GM23248 (cell line): Measurements from ENCODE around the gene LLGL1. TPM values are rescaled to one million over a fixed set of nuclear protein-coding genes. Genes with fewer than 3 reads are reported as not detected.
"Not testable (repeated sequence)": the region's sequence is repeated elsewhere in the genome, so short reads cannot be mapped to it uniquely, and the experiment has no call there.

Experiments
- DNase-seq: peaks from one replicate; pipeline ENCODE4 v3.0.0-alpha.2; 2015
- H2AFZ ChIP-seq: fragments of 200-600 bp; sonication (generic); 2 replicates; pipeline ENCODE4 v1.6.1; 2016; ENCODE audit warnings: antibody characterized with exemption
- H3F3A ChIP-seq: fragments of 200-600 bp; sonication (generic); 2 replicates; pipeline ENCODE4 v1.6.1; 2016; ENCODE audit warnings: mild to moderate bottlenecking, antibody characterized with exemption, mixed run types; ENCODE audit not compliant: insufficient read depth
- H3K27ac ChIP-seq: fragments of 200-600 bp; sonication (generic); 2 replicates; pipeline ENCODE4 v1.5.1; 2016; ENCODE audit warnings: mild to moderate bottlenecking
- H3K27me3 ChIP-seq: fragments of 200-600 bp; sonication (generic); replicated peaks from 2 replicates; pipeline ENCODE4 v1.6.1; 2016; ENCODE audit warnings: mild to moderate bottlenecking; ENCODE audit not compliant: insufficient read depth
- H3K36me3 ChIP-seq: fragments of 200-600 bp; sonication (generic); 2 replicates; pipeline ENCODE4 v1.6.1; 2016; ENCODE audit warnings: low read depth, mild to moderate bottlenecking
- H3K4me1 ChIP-seq: fragments of 200-600 bp; sonication (generic); 2 replicates; pipeline ENCODE4 v1.6.1; 2016; ENCODE audit warnings: mild to moderate bottlenecking; ENCODE audit not compliant: insufficient read depth
- H3K4me2 ChIP-seq: fragments of 200-600 bp; sonication (generic); one replicate; pipeline ENCODE4 v1.6.1; 2016; ENCODE audit warnings: mild to moderate bottlenecking; ENCODE audit not compliant: unreplicated experiment
- H3K4me3 ChIP-seq: fragments of 200-600 bp; sonication (generic); 2 replicates; pipeline ENCODE4 v1.5.1; 2016; ENCODE audit warnings: mild to moderate bottlenecking
- H3K79me2 ChIP-seq: fragments of 200-600 bp; sonication (generic); 2 replicates; pipeline ENCODE4 v1.6.1; 2016; ENCODE audit warnings: mild to moderate bottlenecking; ENCODE audit not compliant: insufficient read depth
- H3K9ac ChIP-seq: fragments of 200-600 bp; sonication (generic); 2 replicates; pipeline ENCODE4 v1.6.1; 2016; ENCODE audit warnings: mild to moderate bottlenecking
- H3K9me2 ChIP-seq: fragments of 200-600 bp; sonication (generic); 2 replicates; pipeline ENCODE4 v1.6.1; 2016; ENCODE audit warnings: mixed run types, mild to moderate bottlenecking, moderate library complexity; ENCODE audit not compliant: insufficient read depth
- H3K9me3 ChIP-seq: fragments of 200-600 bp; sonication (generic); one replicate; pipeline ENCODE4 v1.6.1; 2017; ENCODE audit warnings: low read depth
- H4K20me1 ChIP-seq: fragments of 200-600 bp; sonication (generic); 2 replicates; pipeline ENCODE4 v1.6.0; 2016; ENCODE audit not compliant: insufficient read depth
- EZH2 ChIP-seq: fragments of 200-600 bp; sonication (generic); IDR thresholded peaks from 2 replicates; pipeline ENCODE4 v1.6.1; 2018; ENCODE audit warnings: antibody characterized with exemption, mild to moderate bottlenecking; ENCODE audit not compliant: insufficient read depth, poor library complexity, severe bottlenecking
- EZH2phosphoT487 ChIP-seq: fragments of 200-600 bp; sonication (generic); IDR thresholded peaks from 2 replicates; pipeline ENCODE4 v1.6.1; 2018; ENCODE audit warnings: antibody characterized with exemption, moderate library complexity, mild to moderate bottlenecking, low read depth; ENCODE audit not compliant: insufficient read depth
- WGBS, 2 experiments: methylation state at CpG; one replicate each; pipeline ENCODE4 v1.1.6; 2015 to 2017; ENCODE audit warnings: low lambda C conversion rate in 2 of 2, low coverage in 1 of 2; ENCODE audit errors: missing lambda C conversion rate in 2 of 2; 5-methylcytosine and 5-hydroxymethylcytosine counted together
- in situ Hi-C: fragments of 300-500 bp; cut with MboI; formaldehyde crosslinking; loops from 2 replicates; pipeline ENCODE4 v1.15.0; 2020
- polyA plus RNA-seq: library from polyadenylated mRNA; unstranded; fragments of >200 nt; fragmentation: Nextera tagmentation; extraction: Ambion mirVana; gene quantifications from 2 replicates; pipeline ENCODE4 v1.2.1, GENCODE V29; 2016
- total RNA-seq: library from RNA; depleted of rRNA; stranded (reverse); fragments of >200 nt; shearing (Covaris generic); gene quantifications from 2 replicates; pipeline ENCODE4 v1.2.3, GENCODE V29; 2014

The LLGL1 gene
- total and polyA plus RNA-seq, 2 experiments from 2014 or later = 3.5 to 40.3 TPM

DNA sequence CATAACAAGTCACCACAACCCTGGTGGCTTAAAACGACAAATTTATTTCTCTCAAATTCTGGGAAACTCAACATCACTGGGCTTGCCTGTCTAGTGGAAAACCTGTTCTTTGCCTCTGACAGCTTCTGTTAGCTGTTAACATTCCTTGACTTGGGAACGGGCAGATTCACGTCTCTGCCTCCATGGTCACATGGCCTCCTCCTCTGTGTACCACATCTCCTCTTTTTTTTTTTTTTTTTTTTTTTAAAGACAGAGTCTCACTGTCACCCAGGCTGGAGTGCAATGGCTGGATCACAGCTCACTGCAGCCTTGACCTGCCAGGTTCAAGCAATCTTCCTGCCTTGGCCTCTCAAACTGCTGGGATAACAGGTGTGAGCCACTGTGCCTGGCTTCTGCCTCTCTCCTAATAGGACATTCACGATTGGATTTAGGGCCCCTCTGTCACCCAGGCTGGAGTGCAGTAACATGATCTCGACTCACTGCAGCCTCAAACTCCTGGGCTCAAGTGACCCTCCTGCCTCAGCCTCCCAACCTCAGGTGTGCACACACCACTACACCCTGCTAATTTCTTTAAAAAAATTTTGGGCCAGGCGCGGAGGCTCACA lies 11.7 kb upstream of the LLGL1 start:
- peaks cover 14% of the 10 kb centered on the region for H3K79me2 ChIP-seq
- no peak overlapping the region for H3K4me3 ChIP-seq
- no peaks in the 10 kb centered on the region for H3K9me3 ChIP-seq
- no peak overlapping the region for H2AFZ ChIP-seq
- H3K4me2 ChIP-seq = no peak overlapping the region
- no peak overlapping the region for H3K9ac ChIP-seq
- no peaks in the 10 kb centered on the region for H3K27me3 ChIP-seq
- H3K9me2 ChIP-seq = no peaks in the 10 kb centered on the region
- in situ Hi-C loops = no loop called here
- no peak for DNase-seq
- H3K4me1 ChIP-seq = peaks cover under 1% of the 10 kb centered on the region; the same call in 1 of the 2 replicates
- TF ChIP-seq EZH2 = no peak
- TF ChIP-seq EZH2phosphoT487 = no peak
- H3F3A ChIP-seq = peaks cover 17% of the 10 kb centered on the region
- no peak overlapping the region for H3K27ac ChIP-seq
- peaks cover 22% of the 10 kb centered on the region; the same call in 1 of the 2 replicates for H3K36me3 ChIP-seq
- H4K20me1 ChIP-seq = no peaks in the 10 kb centered on the region
- WGBS, 2 experiments = 53 to 59% methylated on average over 7 of the region's 7 CpGs

DNA sequence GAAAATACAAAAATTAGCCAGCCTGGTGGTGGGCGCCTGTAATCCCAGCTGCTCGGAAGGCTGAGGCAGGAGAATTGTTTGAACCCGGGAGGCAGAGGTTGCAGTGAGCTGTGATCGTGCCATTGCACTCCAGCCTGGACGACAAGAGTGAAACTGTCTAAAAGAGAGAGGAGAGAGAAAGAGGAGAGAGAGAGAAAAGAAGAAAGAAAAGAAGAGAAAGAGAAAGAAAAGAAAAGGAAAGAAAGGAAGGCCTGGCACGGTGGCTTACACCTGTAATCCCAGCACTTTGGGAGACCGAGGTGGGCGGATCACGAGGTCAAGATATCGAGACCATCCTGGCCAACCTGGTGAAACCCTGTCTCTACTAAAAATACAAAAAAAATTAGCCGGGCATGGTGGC lies 8.5 kb upstream of the LLGL1 start:
- H3K9me3 ChIP-seq, H3K79me2 ChIP-seq, H3K27ac ChIP-seq, H4K20me1 ChIP-seq, DNase-seq, H3K27me3 ChIP-seq, H3K4me2 ChIP-seq, H3K36me3 ChIP-seq, H3K9me2 ChIP-seq, H3K4me3 ChIP-seq, H3K9ac ChIP-seq, in situ Hi-C loops, H2AFZ ChIP-seq: not testable (repeated sequence)
- Histone ChIP-seq H3K4me1 (peaks cover 18% of the 10 kb centered on the region), H3F3A (peaks cover 21% of the 10 kb centered on the region)
- 62 to 65% methylated on average over 9 to 11 of the region's 11 CpGs for WGBS, 2 experiments

DNA sequence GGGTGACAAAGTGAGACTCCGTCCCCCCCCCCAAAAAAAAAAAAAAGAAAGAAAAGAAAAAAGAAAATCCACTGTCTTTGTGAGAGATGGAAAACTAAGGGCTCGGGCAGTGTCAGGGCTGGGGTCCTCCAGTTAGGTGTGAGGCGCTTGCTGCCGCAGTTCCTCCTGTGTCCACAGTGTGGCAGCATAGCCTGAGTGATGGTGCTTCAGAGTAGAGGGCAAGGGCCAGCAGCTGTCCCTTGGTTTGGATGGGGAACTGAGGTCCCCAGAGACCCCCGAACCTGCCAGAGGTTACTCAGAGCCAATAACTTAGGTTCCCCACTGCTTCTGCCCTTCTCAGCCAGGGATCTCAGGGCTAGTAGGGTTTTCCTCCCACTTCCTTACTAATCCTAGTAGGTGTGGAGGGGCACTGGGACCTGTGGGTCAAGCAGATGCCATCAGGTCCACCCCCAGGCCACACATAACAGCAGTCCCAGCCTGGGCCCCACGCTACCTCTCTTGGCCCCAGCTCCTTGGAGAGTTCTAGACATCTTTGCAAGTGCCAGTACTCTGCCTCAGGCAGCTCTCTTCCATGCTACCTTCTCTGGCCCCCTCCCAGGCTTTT lies 7.9 kb upstream of the LLGL1 start:
- H3K27me3 ChIP-seq = no peaks in the 10 kb centered on the region
- no peak overlapping the region for H2AFZ ChIP-seq
- in situ Hi-C loops = no loop called here
- no peak overlapping the region for H3K9ac ChIP-seq
- peaks cover 18% of the 10 kb centered on the region for H3K4me1 ChIP-seq
- no peaks in the 10 kb centered on the region for H3K36me3 ChIP-seq
- no peaks in the 10 kb centered on the region for H3K9me2 ChIP-seq
- peaks cover 21% of the 10 kb centered on the region for H3F3A ChIP-seq
- H3K79me2 ChIP-seq = no peaks in the 10 kb centered on the region
- no peak overlapping the region for H3K4me2 ChIP-seq
- no peak overlapping the region for H3K27ac ChIP-seq
- no peaks in the 10 kb centered on the region for H3K9me3 ChIP-seq
- H4K20me1 ChIP-seq = no peaks in the 10 kb centered on the region
- TF ChIP-seq EZH2 (no peak), EZH2phosphoT487 (no peak)
- WGBS, 2 experiments = 2 to 7% methylated on average over 5 to 6 of the region's 6 CpGs
- no peak overlapping the region for H3K4me3 ChIP-seq
- DNase-seq = peak; percentile 67

DNA sequence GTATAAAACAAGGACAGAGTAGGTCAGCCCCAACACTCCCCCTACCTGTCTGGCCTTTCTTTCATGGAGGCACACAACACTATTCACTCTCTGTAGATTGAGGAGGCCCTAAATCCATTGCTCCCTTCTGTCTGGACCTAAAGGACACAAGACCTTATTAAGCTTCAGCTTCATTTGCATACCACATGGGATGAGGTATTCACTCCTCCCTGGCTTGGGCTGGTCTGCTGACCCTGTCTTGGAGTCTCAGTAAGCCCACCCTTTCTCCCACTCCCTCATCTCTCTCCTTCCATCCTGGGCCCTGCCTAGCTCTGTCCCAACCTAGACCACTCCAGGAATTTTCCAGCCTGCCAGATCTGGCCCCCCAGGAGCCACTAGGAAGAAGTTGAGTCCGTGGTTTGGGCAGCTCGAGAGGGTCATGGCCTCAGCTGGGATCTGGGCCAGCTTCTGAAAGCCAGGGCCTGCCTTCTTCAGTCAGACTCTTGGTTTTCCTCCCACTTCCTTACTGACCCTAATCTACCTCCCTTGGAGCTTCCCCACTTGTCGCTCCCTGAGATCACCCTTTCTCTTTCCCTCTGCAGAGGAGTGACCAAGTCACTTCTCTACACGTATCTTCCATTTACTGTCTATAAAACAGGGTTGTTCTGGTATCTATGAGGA lies 6.5 kb upstream of the LLGL1 start:
- no peaks in the 10 kb centered on the region for H3K79me2 ChIP-seq
- H3K9me2 ChIP-seq = no peaks in the 10 kb centered on the region
- TF ChIP-seq EZH2phosphoT487 = no peak
- TF ChIP-seq EZH2 = no peak
- H3F3A ChIP-seq = peaks cover 21% of the 10 kb centered on the region
- H3K4me3 ChIP-seq = no peak overlapping the region
- peaks cover 18% of the 10 kb centered on the region for H3K4me1 ChIP-seq
- no peaks in the 10 kb centered on the region for H3K9me3 ChIP-seq
- H3K4me2 ChIP-seq = no peak overlapping the region
- 29 to 31% methylated on average over 4 of the region's 4 CpGs for WGBS, 2 experiments
- H3K27ac ChIP-seq = no peak overlapping the region
- no peak overlapping the region for H3K9ac ChIP-seq
- H2AFZ ChIP-seq = no peak overlapping the region
- no peaks in the 10 kb centered on the region for H4K20me1 ChIP-seq
- no peaks in the 10 kb centered on the region for H3K27me3 ChIP-seq
- no peaks in the 10 kb centered on the region for H3K36me3 ChIP-seq
- in situ Hi-C loops = no loop called here
- peak; percentile 56 for DNase-seq
